ENCODE data around the gene MMP2. TPM values are rescaled to one million over a fixed set of nuclear protein-coding genes. Genes with fewer than 3 reads are reported as not detected.

The MMP2 gene
- polyA plus RNA-seq, 1 donor from 2014 or later: 2.5 TPM

GRCh38 chr16:55473587-55473986 lies 5.4 kb upstream of the MMP2 start:
- Histone ChIP-seq H2AFZ (ENCODE audit: low read depth, low read length) (no peak overlapping the region), H3K36me3 (ENCODE audit: insufficient read depth, low read length) (no peaks in the 10 kb centered on the region), H3K79me2 (replicated peaks; ENCODE audit: insufficient read depth, low read length) (no peaks in the 10 kb centered on the region), H3F3A (ENCODE audit: insufficient read depth, low read length, poor library complexity, severe bottlenecking) (no peaks in the 10 kb centered on the region), H3K4me2 (ENCODE audit: low read length) (no peak overlapping the region), H3K27ac (ENCODE audit: low read length) (no peak overlapping the region), H3K4me3 (ENCODE audit: low read length) (no peak overlapping the region), H3K9me2 (ENCODE audit: insufficient read depth, low read length) (no peaks in the 10 kb centered on the region), H4K20me1 (ENCODE audit: insufficient read depth) (no peaks in the 10 kb centered on the region), H3K9ac (ENCODE audit: low read length) (no peak overlapping the region), H3K9me3 (ENCODE audit: low read length) (no peaks in the 10 kb centered on the region), H3K27me3 (ENCODE audit: insufficient read depth, low read depth, low read length) (peaks cover 5% of the 10 kb centered on the region)
- TF ChIP-seq SMC3 (conservative IDR thresholded peaks at IDR 0.05; ENCODE audit: poor library complexity): no peak
- no peak for TF ChIP-seq EP300 (conservative IDR thresholded peaks at IDR 0.05; ENCODE audit: poor library complexity, severe bottlenecking)
- TF ChIP-seq TAF1 (IDR thresholded peaks at IDR 0.05; ENCODE audit: low read depth): no peak
- no peak for TF ChIP-seq EZH2 (IDR thresholded peaks at IDR 0.05; ENCODE audit: borderline replicate concordance, insufficient read depth, low read length, poor library complexity, severe bottlenecking)
- TF ChIP-seq POLR2AphosphoS5 (IDR thresholded peaks at IDR 0.05): no peak

DNA sequence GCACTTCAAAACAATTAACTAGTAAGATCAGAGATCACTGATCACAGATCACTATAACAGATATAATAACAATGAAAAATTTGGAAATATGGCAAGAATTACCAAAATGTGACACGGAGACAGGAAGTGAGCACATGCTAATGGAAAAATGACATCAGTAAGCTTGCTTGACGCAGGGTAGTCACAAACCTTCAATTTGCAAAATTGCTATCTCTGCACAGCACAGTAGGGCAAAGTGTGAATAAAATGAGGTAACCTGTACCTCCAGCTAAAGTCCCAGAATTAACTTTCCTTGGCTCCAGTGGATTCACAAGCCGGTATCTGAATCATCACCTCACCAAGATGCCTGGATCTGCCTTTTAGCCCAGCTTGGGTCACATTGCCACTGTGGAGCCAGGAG lies 4.2 kb upstream of the MMP2 start:
- H2AFZ ChIP-seq (ENCODE audit: low read depth, low read length): no peak overlapping the region

More for the DNA sequence above, 4.2 kb upstream of the MMP2 start:
- H3K9ac ChIP-seq (ENCODE audit: low read length): no peak overlapping the region
- H3K27ac ChIP-seq (ENCODE audit: low read length): no peak overlapping the region
- no peak overlapping the region for H3K4me2 ChIP-seq (ENCODE audit: low read length)
- no peaks in the 10 kb centered on the region for H3K9me3 ChIP-seq (ENCODE audit: low read length)
- H3F3A ChIP-seq (ENCODE audit: insufficient read depth, low read length, poor library complexity, severe bottlenecking): no peaks in the 10 kb centered on the region
- no peaks in the 10 kb centered on the region for H3K9me2 ChIP-seq (ENCODE audit: insufficient read depth, low read length)
- H3K79me2 ChIP-seq (replicated peaks; ENCODE audit: insufficient read depth, low read length): no peaks in the 10 kb centered on the region
- H3K27me3 ChIP-seq (ENCODE audit: insufficient read depth, low read depth, low read length): peaks cover 14% of the 10 kb centered on the region
- no peaks in the 10 kb centered on the region for H3K36me3 ChIP-seq (ENCODE audit: insufficient read depth, low read length)
- H3K4me3 ChIP-seq (ENCODE audit: low read length): no peak overlapping the region
- TF ChIP-seq TAF1 (IDR thresholded peaks at IDR 0.05; ENCODE audit: low read depth) (no peak), EZH2 (IDR thresholded peaks at IDR 0.05; ENCODE audit: borderline replicate concordance, insufficient read depth, low read length, poor library complexity, severe bottlenecking) (no peak), EP300 (conservative IDR thresholded peaks at IDR 0.05; ENCODE audit: poor library complexity, severe bottlenecking) (no peak), RAD21 (conservative IDR thresholded peaks at IDR 0.05) (no peak), SMC3 (conservative IDR thresholded peaks at IDR 0.05; ENCODE audit: poor library complexity) (no peak), POLR2AphosphoS5 (IDR thresholded peaks at IDR 0.05) (no peak), REST (IDR thresholded peaks at IDR 0.05; ENCODE audit: borderline replicate concordance) (no peak), MXI1 (conservative IDR thresholded peaks at IDR 0.05; ENCODE audit: poor library complexity, severe bottlenecking) (no peak)
- TF ChIP-seq, protein P1, sequence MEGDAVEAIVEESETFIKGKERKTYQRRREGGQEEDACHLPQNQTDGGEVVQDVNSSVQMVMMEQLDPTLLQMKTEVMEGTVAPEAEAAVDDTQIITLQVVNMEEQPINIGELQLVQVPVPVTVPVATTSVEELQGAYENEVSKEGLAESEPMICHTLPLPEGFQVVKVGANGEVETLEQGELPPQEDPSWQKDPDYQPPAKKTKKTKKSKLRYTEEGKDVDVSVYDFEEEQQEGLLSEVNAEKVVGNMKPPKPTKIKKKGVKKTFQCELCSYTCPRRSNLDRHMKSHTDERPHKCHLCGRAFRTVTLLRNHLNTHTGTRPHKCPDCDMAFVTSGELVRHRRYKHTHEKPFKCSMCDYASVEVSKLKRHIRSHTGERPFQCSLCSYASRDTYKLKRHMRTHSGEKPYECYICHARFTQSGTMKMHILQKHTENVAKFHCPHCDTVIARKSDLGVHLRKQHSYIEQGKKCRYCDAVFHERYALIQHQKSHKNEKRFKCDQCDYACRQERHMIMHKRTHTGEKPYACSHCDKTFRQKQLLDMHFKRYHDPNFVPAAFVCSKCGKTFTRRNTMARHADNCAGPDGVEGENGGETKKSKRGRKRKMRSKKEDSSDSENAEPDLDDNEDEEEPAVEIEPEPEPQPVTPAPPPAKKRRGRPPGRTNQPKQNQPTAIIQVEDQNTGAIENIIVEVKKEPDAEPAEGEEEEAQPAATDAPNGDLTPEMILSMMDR (IDR thresholded peaks at IDR 0.05; ENCODE audit: poor library complexity, severe bottlenecking): no peak
- H4K20me1 ChIP-seq (ENCODE audit: insufficient read depth): no peaks in the 10 kb centered on the region

Data from neural cell (in vitro differentiated cells).